Measurements from ENCODE around the gene MAPKAPK2.

Gene MAPKAPK2

GRCh38 chr1:206699626-206700025 is 14.9 kb downstream of the MAPKAPK2 start:
- DNase-seq (ENCODE audit: extremely low spot score), result no peak
- TF ChIP-seq L3MBTL2 (conservative IDR thresholded peaks at IDR 0.05) (no peak), PKNOX1 (IDR thresholded peaks at IDR 0.05) (no peak), SUZ12 (IDR thresholded peaks at IDR 0.05) (no peak), FOXM1 (IDR thresholded peaks at IDR 0.05; ENCODE audit: borderline replicate concordance) (no peak), FOXK2 (IDR thresholded peaks at IDR 0.05) (no peak), ARNT (IDR thresholded peaks at IDR 0.05) (no peak), CTBP1 (IDR thresholded peaks at IDR 0.05; ENCODE audit: borderline replicate concordance) (no peak)
- POLR2A ChIA-PET, result no interaction called here
- CTCF ChIA-PET, result no interaction called here

DNA sequence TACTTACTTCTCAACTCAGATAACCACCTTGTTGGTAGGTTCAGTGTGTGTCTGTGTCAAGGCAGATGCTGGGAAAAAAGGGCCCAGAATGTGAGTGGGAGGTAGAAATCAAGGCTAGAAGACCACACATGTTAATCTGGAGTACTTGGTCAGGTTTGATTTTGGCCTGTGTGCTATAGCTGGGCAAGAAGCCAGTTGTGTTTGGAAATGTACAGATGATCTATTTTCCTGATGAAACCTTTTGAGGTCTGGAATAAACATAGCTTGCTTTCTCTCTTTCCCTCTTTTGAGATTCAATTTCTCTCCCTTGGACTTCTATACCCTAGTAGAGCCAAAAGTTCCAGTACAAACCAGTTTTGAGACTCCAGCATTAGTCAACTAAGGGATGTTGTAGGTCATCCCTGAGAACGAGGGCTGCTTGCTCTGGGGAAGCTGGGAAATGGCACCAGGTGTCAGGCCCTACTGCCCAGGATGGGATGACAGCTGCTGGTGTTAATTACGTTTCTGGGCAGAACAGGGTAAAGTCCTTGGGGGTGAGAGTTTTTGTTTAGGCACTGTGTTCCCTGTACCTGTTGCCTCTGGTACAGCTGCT is 15.8 kb downstream of the MAPKAPK2 start:
- no peak for DNase-seq (ENCODE audit: extremely low spot score)
- CTCF ChIA-PET, result no interaction called here
- POLR2A ChIA-PET, result no interaction called here
- no peak for TF ChIP-seq TARDBP (IDR thresholded peaks at IDR 0.05)
- no peak for TF ChIP-seq CTBP1 (IDR thresholded peaks at IDR 0.05; ENCODE audit: borderline replicate concordance)
- no peak for TF ChIP-seq ARNT (IDR thresholded peaks at IDR 0.05)
- TF ChIP-seq FOXK2 (IDR thresholded peaks at IDR 0.05), result no peak
- TF ChIP-seq FOXM1 (IDR thresholded peaks at IDR 0.05; ENCODE audit: borderline replicate concordance), result no peak
- no peak for TF ChIP-seq LEF1 (IDR thresholded peaks at IDR 0.05; ENCODE audit: borderline replicate concordance)
- TF ChIP-seq ZNF384 (IDR thresholded peaks at IDR 0.05), result no peak
- TF ChIP-seq BHLHE40 (IDR thresholded peaks at IDR 0.05; ENCODE audit: borderline replicate concordance), result no peak
- no peak for TF ChIP-seq ELF4 (IDR thresholded peaks at IDR 0.05)
- TF ChIP-seq FOXA1 (IDR thresholded peaks at IDR 0.05), result no peak
- TF ChIP-seq SUZ12 (IDR thresholded peaks at IDR 0.05), result no peak
- TF ChIP-seq PKNOX1 (IDR thresholded peaks at IDR 0.05), result no peak
- no peak for TF ChIP-seq L3MBTL2 (conservative IDR thresholded peaks at IDR 0.05)
- no peak for TF ChIP-seq HDGF (IDR thresholded peaks at IDR 0.05; ENCODE audit: borderline replicate concordance)
- TF ChIP-seq SP1 (IDR thresholded peaks at IDR 0.05), result no peak
- TF ChIP-seq NFRKB (IDR thresholded peaks at IDR 0.05), result no peak

GRCh38 chr1:206702260-206702659 is 17.6 kb downstream of the MAPKAPK2 start:
- POLR2A ChIA-PET, result no interaction called here
- TF ChIP-seq FOXM1 (IDR thresholded peaks at IDR 0.05; ENCODE audit: borderline replicate concordance) (no peak), PKNOX1 (IDR thresholded peaks at IDR 0.05) (no peak), FOXK2 (IDR thresholded peaks at IDR 0.05) (no peak), FOXA1 (IDR thresholded peaks at IDR 0.05) (no peak), CTBP1 (IDR thresholded peaks at IDR 0.05; ENCODE audit: borderline replicate concordance) (no peak), LEF1 (IDR thresholded peaks at IDR 0.05; ENCODE audit: borderline replicate concordance) (no peak), L3MBTL2 (conservative IDR thresholded peaks at IDR 0.05) (no peak), SUZ12 (IDR thresholded peaks at IDR 0.05) (no peak), NFRKB (IDR thresholded peaks at IDR 0.05) (no peak), TARDBP (IDR thresholded peaks at IDR 0.05) (no peak), ELF4 (IDR thresholded peaks at IDR 0.05) (no peak), SP1 (IDR thresholded peaks at IDR 0.05) (no peak), HDGF (IDR thresholded peaks at IDR 0.05; ENCODE audit: borderline replicate concordance) (no peak), ARNT (IDR thresholded peaks at IDR 0.05) (no peak), BHLHE40 (IDR thresholded peaks at IDR 0.05; ENCODE audit: borderline replicate concordance) (no peak), ZNF384 (IDR thresholded peaks at IDR 0.05) (no peak)
- DNase-seq (ENCODE audit: extremely low spot score), result no peak
- CTCF ChIA-PET, result interaction anchor here (0.6 kb wide), 1 partner anchor 957 kb away, joined by 3 read pairs; no protein-coding TSS in a partner anchor

GRCh38 chr1:206702803-206703202 is 18.1 kb downstream of the MAPKAPK2 start:
- CTCF ChIA-PET, result no interaction called here

DNA sequence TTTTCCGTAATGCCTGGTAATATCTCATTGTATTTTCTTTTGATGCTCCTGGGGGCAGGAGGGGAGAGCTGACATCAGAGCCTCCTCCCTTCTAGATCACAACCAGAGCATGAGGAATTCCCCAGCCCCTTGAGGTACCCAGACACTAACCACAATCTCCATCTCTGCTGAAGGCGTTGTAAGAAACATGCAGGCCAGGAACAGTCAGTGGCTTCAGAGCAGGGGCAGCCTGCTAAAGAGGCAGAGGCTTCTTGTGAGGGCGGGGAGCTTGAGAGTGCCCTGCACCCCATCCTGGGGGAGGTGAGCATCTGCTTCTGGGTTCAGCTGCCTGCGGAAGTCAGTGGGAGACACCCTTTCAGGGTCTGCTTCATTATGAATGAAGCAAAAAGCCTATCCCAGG is 19.0 kb downstream of the MAPKAPK2 start:
- no peak for DNase-seq (ENCODE audit: extremely low spot score)
- POLR2A ChIA-PET, result no interaction called here

More at GRCh38 chr1:206702803-206703202, 18.1 kb downstream of the MAPKAPK2 start:
- TF ChIP-seq TARDBP (IDR thresholded peaks at IDR 0.05), result no peak
- no peak for TF ChIP-seq HDGF (IDR thresholded peaks at IDR 0.05; ENCODE audit: borderline replicate concordance)
- TF ChIP-seq SUZ12 (IDR thresholded peaks at IDR 0.05), result no peak
- no peak for TF ChIP-seq L3MBTL2 (conservative IDR thresholded peaks at IDR 0.05)
- TF ChIP-seq CTBP1 (IDR thresholded peaks at IDR 0.05; ENCODE audit: borderline replicate concordance), result no peak
- TF ChIP-seq ARNT (IDR thresholded peaks at IDR 0.05), result no peak
- no peak for TF ChIP-seq ZNF384 (IDR thresholded peaks at IDR 0.05)
- TF ChIP-seq FOXK2 (IDR thresholded peaks at IDR 0.05), result no peak
- no peak for TF ChIP-seq SP1 (IDR thresholded peaks at IDR 0.05)
- POLR2A ChIA-PET, result no interaction called here
- peak; percentile 36 for DNase-seq (ENCODE audit: extremely low spot score)

DNA sequence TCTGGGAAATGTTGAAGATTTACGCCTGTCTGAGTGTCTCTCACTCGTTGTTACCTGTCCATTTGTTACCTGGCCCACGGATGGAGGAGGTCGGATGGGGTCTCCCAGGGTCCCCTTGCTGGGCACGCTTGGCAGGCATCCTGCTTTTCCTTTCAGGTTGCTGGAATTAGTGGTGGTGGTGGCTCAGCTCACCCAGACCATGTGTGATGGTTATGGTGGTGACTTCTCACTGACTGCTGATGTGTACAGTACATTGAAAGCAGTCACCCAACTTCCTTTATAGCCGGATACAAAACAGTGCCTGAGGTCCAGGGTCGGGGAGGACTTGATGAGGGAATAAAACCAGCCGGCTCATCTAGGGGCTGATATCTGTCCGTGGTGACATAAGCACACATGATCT is 19.5 kb downstream of the MAPKAPK2 start:
- ChIA-PET CTCF (interaction anchor here (0.6 kb wide), 1 partner anchor 14 kb away, joined by 4 read pairs; no protein-coding TSS in a partner anchor), POLR2A (interaction anchor here (1.0 kb wide), 1 partner anchor 69 kb away, joined by 3 read pairs; the partner anchor contains the start of gene DYRK3)

More for the DNA sequence above, 19.0 kb downstream of the MAPKAPK2 start:
- CTCF ChIA-PET, result interaction anchor here (0.6 kb wide), 1 partner anchor 14 kb away, joined by 4 read pairs; no protein-coding TSS in a partner anchor
- TF ChIP-seq L3MBTL2 (conservative IDR thresholded peaks at IDR 0.05) (no peak), CTBP1 (IDR thresholded peaks at IDR 0.05; ENCODE audit: borderline replicate concordance) (no peak), ZNF384 (IDR thresholded peaks at IDR 0.05) (no peak)

More for the DNA sequence above, 19.5 kb downstream of the MAPKAPK2 start:
- TF ChIP-seq L3MBTL2 (conservative IDR thresholded peaks at IDR 0.05) (no peak), ZNF384 (IDR thresholded peaks at IDR 0.05) (no peak), CTBP1 (IDR thresholded peaks at IDR 0.05; ENCODE audit: borderline replicate concordance) (no peak), ELF4 (IDR thresholded peaks at IDR 0.05) (no peak), ARNT (IDR thresholded peaks at IDR 0.05) (no peak), FOXM1 (IDR thresholded peaks at IDR 0.05; ENCODE audit: borderline replicate concordance) (no peak), BHLHE40 (IDR thresholded peaks at IDR 0.05; ENCODE audit: borderline replicate concordance) (no peak), SP1 (IDR thresholded peaks at IDR 0.05) (no peak), HDGF (IDR thresholded peaks at IDR 0.05; ENCODE audit: borderline replicate concordance) (no peak), PKNOX1 (IDR thresholded peaks at IDR 0.05) (no peak), NFRKB (IDR thresholded peaks at IDR 0.05) (no peak)
- DNase-seq (ENCODE audit: extremely low spot score), result no peak
